Esophagus muscularis mucosa (tissue), 4 donors: ENCODE results near the gene FAM89A.

Experiments
- CTCF ChIP-seq, 3 experiments: fragments of 200-600 bp in 2 of 3; fragments of 450-650 bp in 1 of 3; sonication (generic) in 2 of 3; IDR thresholded peaks; one replicate each; pipeline ENCODE4 v1.5.1; 2017 to 2019; ENCODE audit warnings: antibody characterized with exemption in 3 of 3, mild to moderate bottlenecking in 2 of 3, moderate library complexity in 1 of 3
- EP300 ChIP-seq: sonication (generic); formaldehyde crosslinking; IDR thresholded peaks from one replicate; pipeline ENCODE4 v1.6.1; 2017; ENCODE audit warnings: antibody characterized with exemption
- POLR2A ChIP-seq: fragments of 450-650 bp; IDR thresholded peaks from one replicate; pipeline ENCODE4 v1.6.1; 2017; ENCODE audit warnings: antibody characterized with exemption, moderate library complexity, mild to moderate bottlenecking, low read depth
- POLR2AphosphoS5 ChIP-seq, 2 donors: sonication (generic); formaldehyde crosslinking; IDR thresholded peaks; one replicate each; pipeline ENCODE4 v1.6.1; 2017; ENCODE audit warnings: antibody characterized with exemption in 2 of 2

GRCh38 chr1:231046730-231047395 lies 6.8 kb upstream of the FAM89A start:
- TF ChIP-seq CTCF (IDR thresholded peaks at IDR 0.05) (no peak), POLR2AphosphoS5 (IDR thresholded peaks at IDR 0.05) (no peak), POLR2A (no peak), EP300 (no peak)
